Measurements from ENCODE around the gene VPS41. TPM values are rescaled to one million over a fixed set of nuclear protein-coding genes. Genes with fewer than 3 reads are reported as not detected.

The VPS41 gene
- polyA plus RNA-seq, 1 of the 3 experiments (the other 2 are of a cell fraction) = 20.4 TPM

DNA sequence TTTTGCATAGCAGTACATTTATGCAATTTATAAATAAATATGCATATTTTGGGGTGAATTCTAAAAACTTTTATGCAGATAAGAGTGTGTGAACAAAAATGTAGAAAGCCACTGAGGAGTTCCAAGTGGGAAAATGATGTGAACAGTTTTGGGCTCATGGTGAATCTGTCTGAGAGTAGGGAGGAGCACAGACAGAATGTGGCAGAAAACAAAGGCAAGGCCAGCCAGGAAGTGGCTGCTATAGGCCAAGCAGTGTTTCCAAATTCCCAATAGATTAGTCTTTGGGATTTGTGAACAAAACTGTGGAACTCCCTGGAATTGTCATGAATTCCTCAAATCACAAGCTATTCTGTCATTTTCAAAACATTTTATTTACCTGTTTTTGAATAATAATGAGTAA is 204.2 kb downstream of the VPS41 start (continued):
- TF ChIP-seq, protein P1, sequence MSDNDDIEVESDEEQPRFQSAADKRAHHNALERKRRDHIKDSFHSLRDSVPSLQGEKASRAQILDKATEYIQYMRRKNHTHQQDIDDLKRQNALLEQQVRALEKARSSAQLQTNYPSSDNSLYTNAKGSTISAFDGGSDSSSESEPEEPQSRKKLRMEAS (IDR thresholded peaks at IDR 0.05; ENCODE audit: low read depth) = no peak
- TF ChIP-seq EP300 (IDR thresholded peaks at IDR 0.05; ENCODE audit: borderline replicate concordance in 1 of 2, low read depth in 1 of 2, low read length in 1 of 2) (no peak), MEF2A (IDR thresholded peaks at IDR 0.05; ENCODE audit: borderline replicate concordance, low read depth) (no peak), EZH2phosphoT487 (IDR thresholded peaks at IDR 0.05; ENCODE audit: borderline replicate concordance, low read depth) (no peak), TEAD4 (IDR thresholded peaks at IDR 0.05; ENCODE audit: borderline replicate concordance, insufficient read depth) (no peak), NFIC (IDR thresholded peaks at IDR 0.05; ENCODE audit: borderline replicate concordance) (no peak)
- TF ChIP-seq, protein P2, sequence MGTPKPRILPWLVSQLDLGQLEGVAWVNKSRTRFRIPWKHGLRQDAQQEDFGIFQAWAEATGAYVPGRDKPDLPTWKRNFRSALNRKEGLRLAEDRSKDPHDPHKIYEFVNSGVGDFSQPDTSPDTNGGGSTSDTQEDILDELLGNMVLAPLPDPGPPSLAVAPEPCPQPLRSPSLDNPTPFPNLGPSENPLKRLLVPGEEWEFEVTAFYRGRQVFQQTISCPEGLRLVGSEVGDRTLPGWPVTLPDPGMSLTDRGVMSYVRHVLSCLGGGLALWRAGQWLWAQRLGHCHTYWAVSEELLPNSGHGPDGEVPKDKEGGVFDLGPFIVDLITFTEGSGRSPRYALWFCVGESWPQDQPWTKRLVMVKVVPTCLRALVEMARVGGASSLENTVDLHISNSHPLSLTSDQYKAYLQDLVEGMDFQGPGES (IDR thresholded peaks at IDR 0.05; ENCODE audit: low read depth, low read length) = no peak
- TF ChIP-seq, protein P3, sequence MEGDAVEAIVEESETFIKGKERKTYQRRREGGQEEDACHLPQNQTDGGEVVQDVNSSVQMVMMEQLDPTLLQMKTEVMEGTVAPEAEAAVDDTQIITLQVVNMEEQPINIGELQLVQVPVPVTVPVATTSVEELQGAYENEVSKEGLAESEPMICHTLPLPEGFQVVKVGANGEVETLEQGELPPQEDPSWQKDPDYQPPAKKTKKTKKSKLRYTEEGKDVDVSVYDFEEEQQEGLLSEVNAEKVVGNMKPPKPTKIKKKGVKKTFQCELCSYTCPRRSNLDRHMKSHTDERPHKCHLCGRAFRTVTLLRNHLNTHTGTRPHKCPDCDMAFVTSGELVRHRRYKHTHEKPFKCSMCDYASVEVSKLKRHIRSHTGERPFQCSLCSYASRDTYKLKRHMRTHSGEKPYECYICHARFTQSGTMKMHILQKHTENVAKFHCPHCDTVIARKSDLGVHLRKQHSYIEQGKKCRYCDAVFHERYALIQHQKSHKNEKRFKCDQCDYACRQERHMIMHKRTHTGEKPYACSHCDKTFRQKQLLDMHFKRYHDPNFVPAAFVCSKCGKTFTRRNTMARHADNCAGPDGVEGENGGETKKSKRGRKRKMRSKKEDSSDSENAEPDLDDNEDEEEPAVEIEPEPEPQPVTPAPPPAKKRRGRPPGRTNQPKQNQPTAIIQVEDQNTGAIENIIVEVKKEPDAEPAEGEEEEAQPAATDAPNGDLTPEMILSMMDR (IDR thresholded peaks at IDR 0.05) = no peak

DNA sequence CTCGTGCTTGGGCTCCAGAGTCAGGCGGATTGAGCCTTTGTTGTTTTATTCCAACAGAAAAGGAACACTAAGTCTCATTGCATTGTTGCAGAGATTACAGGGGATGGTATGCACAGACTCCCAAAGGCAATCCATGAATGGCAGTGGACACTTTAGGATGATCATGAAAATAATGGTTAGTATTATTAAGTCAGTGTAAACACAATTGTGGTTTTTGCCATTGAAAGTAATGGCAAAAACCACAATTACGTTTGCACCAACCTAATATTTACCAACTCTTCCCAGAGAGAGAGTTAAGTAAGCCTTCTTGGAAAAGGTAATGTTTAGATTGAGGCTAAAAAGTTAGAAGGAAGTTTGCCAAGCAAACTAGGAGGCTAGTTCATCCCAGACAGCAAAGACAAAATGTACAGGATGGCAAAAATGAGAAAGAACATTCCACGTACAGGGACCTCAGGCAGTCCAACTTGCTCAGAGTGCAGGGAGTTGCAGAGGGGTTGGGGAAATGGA is 204.9 kb downstream of the VPS41 start:
- CTCF ChIA-PET = no interaction called here
- WGBS (ENCODE audit: low lambda C conversion rate) = 19% methylated on average over 4 of the region's 4 CpGs
- no peak for DNase-seq
- TF ChIP-seq ELF1 (IDR thresholded peaks at IDR 0.05) = no peak
- TF ChIP-seq FOXM1 (IDR thresholded peaks at IDR 0.05; ENCODE audit: low read depth) = no peak
- TF ChIP-seq, protein P1 (IDR thresholded peaks at IDR 0.05; ENCODE audit: low read depth) = no peak
- no peak for TF ChIP-seq SMC3 (IDR thresholded peaks at IDR 0.05; ENCODE audit: low read depth, low read length)
- TF ChIP-seq, protein P3 (IDR thresholded peaks at IDR 0.05) = no peak
- TF ChIP-seq TAF1 (IDR thresholded peaks at IDR 0.05; ENCODE audit: borderline replicate concordance, low read depth, low read length) = no peak
- TF ChIP-seq, protein P4, sequence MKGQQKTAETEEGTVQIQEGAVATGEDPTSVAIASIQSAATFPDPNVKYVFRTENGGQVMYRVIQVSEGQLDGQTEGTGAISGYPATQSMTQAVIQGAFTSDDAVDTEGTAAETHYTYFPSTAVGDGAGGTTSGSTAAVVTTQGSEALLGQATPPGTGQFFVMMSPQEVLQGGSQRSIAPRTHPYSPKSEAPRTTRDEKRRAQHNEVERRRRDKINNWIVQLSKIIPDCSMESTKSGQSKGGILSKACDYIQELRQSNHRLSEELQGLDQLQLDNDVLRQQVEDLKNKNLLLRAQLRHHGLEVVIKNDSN (IDR thresholded peaks at IDR 0.05; ENCODE audit: borderline replicate concordance, low read depth) = no peak
- TF ChIP-seq RXRA (IDR thresholded peaks at IDR 0.05; ENCODE audit: borderline replicate concordance, low read depth) = no peak
- no peak for TF ChIP-seq NRF1 (IDR thresholded peaks at IDR 0.05; ENCODE audit: low read depth, low read length)
- no peak for TF ChIP-seq CHD2 (IDR thresholded peaks at IDR 0.05; ENCODE audit: low read length, partially characterized antibody)
- TF ChIP-seq, protein P2 (IDR thresholded peaks at IDR 0.05; ENCODE audit: low read depth, low read length) = no peak
- TF ChIP-seq EP300 (IDR thresholded peaks at IDR 0.05; ENCODE audit: borderline replicate concordance in 1 of 2, low read depth in 1 of 2, low read length in 1 of 2) = no peak
- TF ChIP-seq RCOR1 (IDR thresholded peaks at IDR 0.05; ENCODE audit: low read length) = no peak
- TF ChIP-seq, protein P5, sequence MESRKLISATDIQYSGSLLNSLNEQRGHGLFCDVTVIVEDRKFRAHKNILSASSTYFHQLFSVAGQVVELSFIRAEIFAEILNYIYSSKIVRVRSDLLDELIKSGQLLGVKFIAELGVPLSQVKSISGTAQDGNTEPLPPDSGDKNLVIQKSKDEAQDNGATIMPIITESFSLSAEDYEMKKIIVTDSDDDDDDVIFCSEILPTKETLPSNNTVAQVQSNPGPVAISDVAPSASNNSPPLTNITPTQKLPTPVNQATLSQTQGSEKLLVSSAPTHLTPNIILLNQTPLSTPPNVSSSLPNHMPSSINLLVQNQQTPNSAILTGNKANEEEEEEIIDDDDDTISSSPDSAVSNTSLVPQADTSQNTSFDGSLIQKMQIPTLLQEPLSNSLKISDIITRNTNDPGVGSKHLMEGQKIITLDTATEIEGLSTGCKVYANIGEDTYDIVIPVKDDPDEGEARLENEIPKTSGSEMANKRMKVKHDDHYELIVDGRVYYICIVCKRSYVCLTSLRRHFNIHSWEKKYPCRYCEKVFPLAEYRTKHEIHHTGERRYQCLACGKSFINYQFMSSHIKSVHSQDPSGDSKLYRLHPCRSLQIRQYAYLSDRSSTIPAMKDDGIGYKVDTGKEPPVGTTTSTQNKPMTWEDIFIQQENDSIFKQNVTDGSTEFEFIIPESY (IDR thresholded peaks at IDR 0.05; ENCODE audit: borderline replicate concordance, low read depth) = no peak

More for the DNA sequence above, 204.9 kb downstream of the VPS41 start:
- Histone ChIP-seq H3K27ac (ENCODE audit: low read depth in 2 of 2, low read length in 1 of 2) (no peak overlapping the region), H2AFZ (ENCODE audit: low read depth) (no peak overlapping the region), H3K79me2 (ENCODE audit: insufficient read depth) (no peaks in the 10 kb centered on the region), H4K20me1 (ENCODE audit: insufficient read depth) (no peaks in the 10 kb centered on the region), H3K9me2 (no peaks in the 10 kb centered on the region; the same call in 1 of the 2 replicates), H3K9ac (no peak overlapping the region), H3K36me3 (replicated peaks in 1 of 2; ENCODE audit: control insufficient read depth in 1 of 2, insufficient read depth in 2 of 2, low read length in 1 of 2) (no peaks in the 10 kb centered on the region), H3K4me2 (no peak overlapping the region), H3K27me3 (ENCODE audit: insufficient read depth) (peaks cover 6% of the 10 kb centered on the region; the same call in 1 of the 2 replicates), H3K9me3 (no peaks in the 10 kb centered on the region), H3F3A (replicated peaks; ENCODE audit: insufficient read depth) (no peaks in the 10 kb centered on the region), H3K4me3 (ENCODE audit: low read depth in 2 of 2, low read length in 1 of 2) (no peak overlapping the region), H3K4me1 (ENCODE audit: control insufficient read depth in 1 of 2, insufficient read depth in 2 of 2, low read depth in 1 of 2, low read length in 1 of 2) (no peaks in the 10 kb centered on the region)
- POLR2A ChIA-PET = no interaction called here
